Neural progenitor cell (in vitro differentiated cells): ENCODE results near the gene KRTAP10-3.

Experiments used
- CTCF ChIP-seq: fragments of 200-600 bp; sonication (generic); IDR thresholded peaks from 2 replicates; pipeline ENCODE4 v1.5.1; 2017; ENCODE audit warnings: antibody characterized with exemption, mild to moderate bottlenecking
- EZH2 ChIP-seq: fragments of 200-600 bp; sonication (generic); IDR thresholded peaks from 2 replicates; pipeline ENCODE4 v1.6.1; 2017; ENCODE audit warnings: antibody characterized with exemption, mild to moderate bottlenecking, moderate library complexity
- EZH2phosphoT487 ChIP-seq: fragments of 200-600 bp; sonication (generic); IDR thresholded peaks from 2 replicates; pipeline ENCODE4 v1.6.1; 2017; ENCODE audit warnings: antibody characterized with exemption

GRCh38 chr21:44589094-44589493 is 30.5 kb upstream of the KRTAP10-3 start:
- no peak for TF ChIP-seq CTCF
- no peak for TF ChIP-seq EZH2
- no peak for TF ChIP-seq EZH2phosphoT487
